ENCODE results near the gene USH1G.
"Not testable (repeated sequence)": the region's sequence is repeated elsewhere in the genome, so short reads cannot be mapped to it uniquely, and the experiment has no call there.

Gene USH1G

DNA sequence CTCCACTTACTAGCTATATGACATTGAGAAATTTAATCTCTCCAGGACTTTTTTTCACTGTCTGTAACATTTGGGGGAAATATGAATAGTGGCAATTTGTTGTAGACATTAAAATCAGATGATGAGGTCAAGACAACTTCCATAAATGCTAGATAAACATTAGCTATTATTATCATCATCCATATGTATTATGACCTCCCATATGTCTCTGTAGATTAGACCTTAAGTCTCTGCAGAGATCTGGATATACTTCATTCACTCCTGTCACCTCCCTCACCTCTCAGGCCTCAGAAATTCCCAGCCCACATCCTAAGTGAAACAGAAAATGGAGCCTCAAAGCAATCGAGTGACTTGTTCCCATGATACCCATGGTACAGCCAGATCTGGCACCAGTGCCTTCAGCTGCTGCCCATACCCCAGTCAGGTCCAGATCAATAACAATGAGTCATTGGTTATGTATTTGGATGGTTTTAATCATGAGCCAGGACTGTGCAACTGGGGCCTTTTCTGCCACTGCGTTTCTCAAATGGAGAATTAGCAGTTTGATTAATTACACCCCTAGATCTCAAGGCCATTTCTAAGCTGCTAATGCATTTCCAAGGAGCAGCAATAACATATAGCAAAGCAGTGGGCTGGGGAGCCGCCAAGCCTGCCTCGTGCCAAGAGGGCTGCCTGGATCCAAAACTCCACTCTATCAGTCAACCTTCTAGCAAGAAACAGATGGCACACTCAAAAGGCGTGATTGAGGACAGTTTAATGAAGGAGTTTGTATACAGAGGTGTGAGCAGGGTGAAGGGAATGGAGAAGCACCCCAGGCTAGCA lies 47.7 kb downstream of the USH1G start:
- DNase-seq (ENCODE audit: low read depth in 2 of 2): no peak

DNA sequence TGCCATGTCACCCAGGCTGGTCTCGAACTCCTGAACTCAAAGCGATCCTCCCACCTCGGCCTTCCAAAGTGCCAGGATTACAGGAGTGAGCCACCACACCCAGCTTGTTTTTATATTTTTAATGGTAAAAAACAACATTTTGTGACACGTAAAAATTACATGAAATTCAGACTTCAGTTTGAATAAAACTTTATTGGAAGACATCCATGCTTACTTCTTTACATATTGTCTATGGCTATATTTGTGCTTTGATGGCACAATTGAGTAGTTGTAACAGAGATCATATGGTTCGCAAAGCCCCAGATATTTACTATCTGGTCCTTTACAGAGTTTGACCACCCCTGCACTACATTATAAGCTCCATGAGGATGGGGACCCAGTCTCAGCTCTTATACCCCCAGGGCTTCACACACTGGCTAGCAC lies 48.4 kb downstream of the USH1G start:
- DNase-seq (ENCODE audit: low read depth in 2 of 2): no peak

DNA sequence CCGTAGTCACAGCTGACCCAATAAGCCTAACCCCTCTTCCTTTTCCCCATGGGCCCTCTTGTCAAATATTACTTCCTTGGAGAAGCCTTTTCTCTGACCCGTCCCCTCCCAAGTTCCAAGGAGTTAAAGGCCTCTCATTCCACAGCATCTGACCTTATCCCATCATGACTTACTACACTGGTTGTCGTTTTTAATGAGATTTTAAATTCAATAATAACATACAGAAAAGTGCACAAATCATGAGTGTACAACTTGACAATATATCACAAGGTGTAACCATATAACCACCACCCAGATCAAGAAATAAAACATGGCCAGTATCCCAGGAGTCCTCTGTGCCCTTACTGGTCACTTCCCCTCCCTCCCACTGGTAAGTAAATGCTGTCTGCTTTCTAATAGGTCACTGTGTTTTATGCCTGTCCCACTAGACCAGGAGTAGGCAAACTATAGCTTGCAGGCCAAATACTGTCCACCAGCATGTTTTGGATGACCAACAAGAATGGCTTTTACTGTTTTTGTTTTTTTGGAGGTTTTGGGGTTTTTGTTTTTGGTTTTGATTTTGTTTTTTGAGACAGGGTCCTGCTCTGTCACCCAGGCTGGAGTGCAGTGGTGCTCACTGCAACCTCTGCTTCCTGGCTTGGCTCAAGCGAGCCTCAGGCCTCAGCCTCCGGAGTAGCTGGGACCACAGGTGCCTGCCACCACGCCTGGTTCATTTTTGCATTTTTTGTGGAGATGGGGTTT lies 49.0 kb downstream of the USH1G start:
- no peak for DNase-seq (ENCODE audit: low read depth in 2 of 2)

DNA sequence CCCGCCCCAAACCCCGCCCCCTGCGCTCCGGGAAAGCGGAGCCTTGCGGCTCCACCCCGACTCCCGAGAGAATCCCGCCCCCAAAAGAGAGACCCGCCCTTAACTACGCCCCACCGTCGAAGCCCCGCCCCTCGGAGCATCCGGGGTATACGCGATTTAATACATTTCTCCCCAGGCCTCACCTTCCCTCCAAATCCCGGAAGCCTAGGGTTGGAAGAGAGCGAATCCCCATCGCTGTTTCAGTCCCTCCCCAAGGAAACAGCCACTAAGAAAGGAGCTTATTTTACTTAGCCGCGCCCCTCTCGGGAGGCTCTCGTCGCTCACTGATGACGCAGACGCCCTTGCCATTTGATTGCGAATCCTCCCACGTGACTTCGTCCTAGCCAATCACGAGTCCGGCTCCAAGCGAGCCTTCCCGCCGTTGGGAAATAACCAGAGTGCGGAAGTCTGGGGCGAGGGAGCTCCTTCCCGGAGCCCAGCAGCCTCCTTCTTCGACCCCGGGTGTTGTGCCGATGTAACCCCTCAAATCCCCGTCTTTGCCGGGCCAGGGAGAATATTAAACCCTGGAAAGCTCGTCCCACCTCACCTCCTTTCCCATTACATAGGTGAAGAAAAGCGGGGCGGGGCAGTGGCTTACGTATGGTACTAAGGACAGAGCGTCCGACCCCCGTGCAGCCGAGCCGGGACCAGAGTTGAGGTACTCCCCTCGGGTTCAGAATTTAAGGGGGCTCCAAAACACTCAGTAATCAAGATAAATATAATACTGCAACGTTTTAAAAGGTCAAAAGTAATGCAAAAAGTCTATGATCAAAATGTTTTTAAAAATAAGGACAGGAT lies 49.8 kb downstream of the USH1G start:
- DNase-seq (ENCODE audit: low read depth in 2 of 2): peak; percentile 96 to 99

DNA sequence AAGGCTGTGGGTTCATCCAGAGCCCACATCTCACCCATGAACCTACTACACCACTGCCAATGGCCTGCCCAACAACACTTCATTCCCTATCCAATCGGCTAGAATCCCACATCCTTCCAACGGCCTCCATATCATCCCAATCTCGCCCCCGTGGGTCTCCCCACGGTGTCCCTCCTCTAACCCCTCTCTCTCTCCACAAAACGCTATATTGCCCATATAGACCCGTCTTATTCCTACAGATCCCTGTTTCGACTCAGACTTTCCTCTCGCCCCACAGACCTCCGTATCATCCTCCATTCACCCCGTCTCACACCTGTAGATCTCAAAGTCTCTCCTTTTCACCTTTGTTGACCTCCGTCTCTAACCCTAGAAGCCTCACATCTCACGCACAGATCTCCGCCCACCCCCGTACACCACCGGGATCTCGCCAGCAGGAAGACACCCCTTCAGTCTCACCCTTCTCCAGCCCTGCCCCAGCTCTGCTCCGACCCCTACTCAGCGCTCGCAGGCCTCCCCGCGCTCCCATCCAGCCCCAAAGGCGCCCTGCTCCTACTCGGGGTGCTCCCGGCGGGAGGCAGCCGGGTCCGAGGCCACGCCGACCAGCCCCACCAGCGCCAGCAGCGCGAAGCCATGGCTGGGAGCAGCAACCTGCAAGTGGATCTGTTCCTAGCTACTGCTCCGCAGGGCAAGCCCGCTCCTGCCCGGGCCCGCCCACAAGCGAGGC lies 50.6 kb downstream of the USH1G start, which contains the start of gene FDXR:
Gene FDXR, minus strand, starts transcription at position 682 of the 724 bp plus-strand sequence. Its CDS starts 50 bp downstream, at position 632.
- DNase-seq (ENCODE audit: low read depth in 2 of 2): no peak

DNA sequence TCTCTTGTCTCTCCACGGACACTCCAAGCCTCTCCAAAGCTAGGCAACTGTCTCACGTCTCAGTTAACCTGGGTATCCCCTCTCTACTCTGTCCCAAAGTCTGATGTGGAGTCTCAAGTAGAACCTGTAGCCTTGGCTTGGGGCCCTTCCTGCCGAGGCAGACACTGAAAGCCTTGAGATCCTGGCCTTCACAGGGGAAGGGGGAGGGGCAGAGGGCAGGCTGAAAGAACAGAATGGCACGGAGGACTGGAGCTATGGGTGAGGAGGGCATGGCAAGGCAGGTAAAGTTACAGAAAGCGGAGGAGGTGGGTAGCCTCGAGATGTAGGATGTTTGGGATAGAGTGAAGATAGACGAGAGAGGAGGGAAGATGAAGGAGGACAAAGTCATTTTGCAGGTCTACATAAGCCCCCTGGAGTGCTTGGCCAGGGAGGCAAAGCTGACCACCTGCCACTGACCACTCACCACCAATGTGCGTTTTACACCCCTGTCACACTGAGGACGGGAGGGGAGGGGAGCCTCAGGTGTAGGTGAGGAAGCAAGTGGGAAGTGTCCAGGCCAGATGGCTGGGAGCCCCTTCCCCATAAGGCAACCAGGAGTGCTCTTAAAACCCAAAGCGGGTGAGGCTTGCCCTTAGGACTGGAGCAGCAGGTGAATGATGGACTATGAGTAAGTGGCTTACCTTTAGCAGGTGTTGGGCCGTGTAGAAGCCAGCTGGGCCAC lies 51.5 kb downstream of the USH1G start:
- DNase-seq (ENCODE audit: low read depth in 2 of 2): no peak

DNA sequence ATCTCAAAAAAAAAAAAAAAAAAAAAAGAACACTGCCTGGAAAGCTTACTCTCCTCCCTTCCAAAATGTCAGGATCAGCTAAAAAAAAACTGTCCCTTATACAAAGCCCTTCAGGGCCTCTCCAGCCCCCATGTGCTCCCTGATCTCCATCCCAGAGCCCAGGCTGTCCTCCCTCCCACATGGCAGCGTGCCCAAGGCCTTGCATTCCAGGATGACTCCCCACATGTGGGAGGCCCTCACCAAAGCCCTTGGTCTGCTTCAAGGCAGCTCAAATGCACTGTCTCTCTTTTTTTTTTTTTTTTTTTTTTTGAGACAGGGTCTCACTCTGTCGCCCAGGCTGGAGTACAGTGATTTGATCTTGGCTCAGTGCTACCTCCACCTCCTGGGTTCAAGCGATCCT lies 52.5 kb downstream of the USH1G start:
- no peak for DNase-seq (ENCODE audit: low read depth in 2 of 2)

DNA sequence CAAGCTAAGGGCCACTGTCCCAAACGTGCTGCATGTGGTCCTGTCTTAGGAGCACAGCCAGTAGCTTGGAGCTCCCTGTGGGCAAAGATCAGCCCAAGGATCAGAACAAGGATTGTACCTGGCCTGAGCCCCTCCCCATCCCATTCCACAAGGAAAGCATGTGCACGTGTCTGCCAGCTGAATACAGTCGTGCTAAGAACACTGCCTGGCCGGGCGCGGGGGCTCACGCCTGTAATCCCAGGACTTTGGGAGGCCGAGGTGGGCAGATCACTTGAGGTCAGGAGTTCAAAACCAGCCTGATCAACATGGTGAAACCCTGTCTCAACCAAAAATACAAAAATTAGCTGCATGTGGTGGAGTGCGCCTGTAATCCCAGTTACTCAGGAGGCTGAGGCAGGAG lies 53.0 kb downstream of the USH1G start:
- DNase-seq (ENCODE audit: low read depth in 2 of 2): not testable (repeated sequence)

DNA sequence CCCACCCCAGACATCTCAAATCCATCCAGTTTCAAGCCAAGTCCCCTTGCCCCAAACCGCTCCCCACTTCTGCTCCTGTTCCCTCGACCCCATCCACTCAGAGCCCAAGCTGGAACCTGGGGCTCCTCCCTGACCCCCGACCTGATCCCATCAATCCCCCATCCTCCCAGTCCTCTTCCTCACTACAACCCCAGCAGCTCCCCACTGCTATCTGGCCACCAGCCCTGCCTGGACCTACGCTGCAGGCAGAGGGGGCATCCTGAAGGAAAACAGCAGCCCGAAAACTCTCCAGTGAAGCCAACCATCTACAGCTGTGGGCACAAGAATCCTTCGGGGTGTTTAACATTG lies 54.2 kb downstream of the USH1G start:
- no peak for DNase-seq (ENCODE audit: low read depth in 2 of 2)

DNA sequence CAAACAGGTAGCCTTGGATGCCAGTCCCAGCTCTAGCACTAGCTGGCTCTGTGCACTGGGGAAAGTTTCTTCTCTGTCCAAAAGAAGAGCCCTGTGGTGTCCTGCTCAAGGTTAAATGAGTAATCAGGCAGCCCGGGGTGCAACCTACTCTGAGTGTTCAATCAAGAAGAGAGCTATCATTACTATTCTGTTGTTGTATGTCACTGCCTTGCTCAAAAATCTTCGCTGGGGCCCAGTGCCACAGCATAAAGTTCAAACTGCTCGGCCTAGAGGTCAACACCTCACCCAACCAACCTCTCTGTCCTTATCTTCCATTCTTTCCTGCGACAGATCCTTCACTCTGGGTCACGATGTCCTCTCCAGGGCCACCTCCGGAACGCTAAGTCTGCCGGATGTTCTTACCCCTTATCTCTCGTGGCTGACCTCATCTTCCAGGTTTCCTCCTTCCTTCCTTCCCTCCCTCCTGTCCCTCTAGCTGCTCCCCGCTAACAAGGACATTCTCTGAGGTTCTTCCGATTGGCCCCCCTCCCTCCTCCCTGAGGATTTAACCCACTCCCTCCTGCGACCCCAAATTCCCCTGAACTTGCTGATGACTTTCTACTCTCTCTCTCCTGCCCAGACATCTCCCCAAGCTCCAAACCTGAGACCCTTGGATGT lies 54.7 kb downstream of the USH1G start:
- no peak for DNase-seq (ENCODE audit: low read depth in 2 of 2)

DNA sequence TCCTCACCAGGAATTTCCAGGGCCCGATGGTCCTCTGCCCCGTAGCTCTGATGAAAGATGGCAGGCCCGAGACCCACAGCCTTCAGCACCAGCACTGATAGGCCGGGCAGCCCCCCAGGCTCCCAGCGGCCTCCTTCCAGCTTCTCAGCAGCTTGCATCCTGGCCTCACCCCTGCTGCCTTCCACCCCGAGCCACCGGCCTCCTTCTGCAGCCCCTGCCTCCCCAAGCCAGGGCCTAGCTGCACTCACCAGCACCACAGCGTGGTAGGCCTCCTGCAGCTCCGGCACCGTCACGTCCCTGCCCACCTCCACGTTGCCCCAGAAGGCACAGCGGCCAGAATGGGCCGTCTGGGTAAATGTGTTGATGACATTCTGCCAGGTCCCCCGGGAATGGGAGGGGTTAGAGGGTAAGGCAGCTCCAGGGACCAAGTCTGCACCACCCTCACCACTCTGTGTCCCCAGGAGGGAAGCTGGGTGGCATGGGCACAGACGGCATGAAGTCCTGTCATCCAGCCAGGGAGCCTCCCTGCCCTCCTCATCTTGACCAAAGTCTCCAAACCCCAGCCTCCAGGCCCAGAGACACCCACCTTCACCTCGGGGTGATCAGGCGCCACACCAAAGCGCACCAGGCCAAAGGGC lies 56.7 kb downstream of the USH1G start:
- DNase-seq (ENCODE audit: low read depth in 2 of 2): no peak
